ENCODE data around the gene HIRIP3. TPM values are rescaled to one million over a fixed set of nuclear protein-coding genes. Genes with fewer than 3 reads are reported as not detected.

Gene HIRIP3
- total RNA-seq, 3 donors from 2014 or later: 10.5 to 18.2 (median 15.5) TPM

- Histone ChIP-seq H3K27me3 (no peaks in the 10 kb centered on the region), H3K4me1 (peaks cover 4 to 10% of the 10 kb centered on the region in 2 donors), H3K9me3 (no peaks in the 10 kb centered on the region), H3K36me3 (peaks cover 5% of the 10 kb centered on the region), H3K27ac (no peak overlapping the region), H3K4me3 (no peak overlapping the region)
- intact Hi-C loops (cut with DNase I; ENCODE audit: low total_unique reads): no loop called here
- DNase-seq (ENCODE audit: low spot score in 2 of 2): no peak
- TF ChIP-seq POLR2A (IDR thresholded peaks at IDR 0.05) (no peak), POLR2AphosphoS5 (IDR thresholded peaks at IDR 0.05) (no peak)
- TF ChIP-seq, protein P1, sequence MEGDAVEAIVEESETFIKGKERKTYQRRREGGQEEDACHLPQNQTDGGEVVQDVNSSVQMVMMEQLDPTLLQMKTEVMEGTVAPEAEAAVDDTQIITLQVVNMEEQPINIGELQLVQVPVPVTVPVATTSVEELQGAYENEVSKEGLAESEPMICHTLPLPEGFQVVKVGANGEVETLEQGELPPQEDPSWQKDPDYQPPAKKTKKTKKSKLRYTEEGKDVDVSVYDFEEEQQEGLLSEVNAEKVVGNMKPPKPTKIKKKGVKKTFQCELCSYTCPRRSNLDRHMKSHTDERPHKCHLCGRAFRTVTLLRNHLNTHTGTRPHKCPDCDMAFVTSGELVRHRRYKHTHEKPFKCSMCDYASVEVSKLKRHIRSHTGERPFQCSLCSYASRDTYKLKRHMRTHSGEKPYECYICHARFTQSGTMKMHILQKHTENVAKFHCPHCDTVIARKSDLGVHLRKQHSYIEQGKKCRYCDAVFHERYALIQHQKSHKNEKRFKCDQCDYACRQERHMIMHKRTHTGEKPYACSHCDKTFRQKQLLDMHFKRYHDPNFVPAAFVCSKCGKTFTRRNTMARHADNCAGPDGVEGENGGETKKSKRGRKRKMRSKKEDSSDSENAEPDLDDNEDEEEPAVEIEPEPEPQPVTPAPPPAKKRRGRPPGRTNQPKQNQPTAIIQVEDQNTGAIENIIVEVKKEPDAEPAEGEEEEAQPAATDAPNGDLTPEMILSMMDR (IDR thresholded peaks at IDR 0.05): no peak
These were observed 3.0 kb downstream of the HIRIP3 start for GRCh38 chr16:29992344-29992967.

- Histone ChIP-seq H3K9me3 (no peaks in the 10 kb centered on the region), H3K27me3 (no peaks in the 10 kb centered on the region), H3K36me3 (peaks cover 9% of the 10 kb centered on the region), H3K4me1 (peaks cover 0 to 10% of the 10 kb centered on the region in 2 donors), H3K27ac (no peak overlapping the region), H3K4me3 (no peak overlapping the region)
- no peak for TF ChIP-seq POLR2AphosphoS5 (IDR thresholded peaks at IDR 0.05)
- TF ChIP-seq POLR2A (IDR thresholded peaks at IDR 0.05): no peak
- TF ChIP-seq, protein P1 (IDR thresholded peaks at IDR 0.05): no peak
- intact Hi-C loops (cut with DNase I; ENCODE audit: low total_unique reads): no loop called here
- no peak for DNase-seq (ENCODE audit: low spot score in 2 of 2)
These were observed 3.9 kb downstream of the HIRIP3 start for GRCh38 chr16:29991571-29991904.

DNA sequence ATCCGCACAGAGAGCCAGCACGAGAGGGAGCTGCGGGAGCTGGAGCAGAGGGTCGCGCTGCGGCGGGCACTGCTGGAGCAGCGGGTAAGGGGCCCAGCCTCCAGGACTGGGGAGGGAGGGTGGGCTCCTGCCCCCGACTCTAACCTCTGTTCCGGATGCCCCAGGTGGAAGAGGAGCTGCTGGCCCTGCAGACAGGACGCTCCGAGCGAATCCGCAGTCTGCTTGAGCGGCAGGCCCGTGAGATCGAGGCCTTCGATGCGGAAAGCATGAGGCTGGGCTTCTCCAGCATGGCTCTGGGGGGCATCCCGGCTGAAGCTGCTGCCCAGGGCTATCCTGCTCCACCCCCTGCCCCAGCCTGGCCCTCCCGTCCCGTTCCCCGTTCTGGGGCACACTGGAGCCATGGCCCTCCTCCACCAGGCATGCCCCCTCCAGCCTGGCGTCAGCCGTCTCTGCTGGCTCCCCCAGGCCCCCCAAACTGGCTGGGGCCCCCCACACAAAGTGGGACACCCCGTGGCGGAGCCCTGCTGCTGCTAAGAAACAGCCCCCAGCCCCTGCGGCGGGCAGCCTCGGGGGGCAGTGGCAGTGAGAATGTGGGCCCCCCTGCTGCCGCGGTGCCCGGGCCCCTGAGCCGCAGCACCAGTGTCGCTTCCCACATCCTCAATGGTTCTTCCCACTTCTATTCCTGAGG lies 4.4 kb downstream of the HIRIP3 start:
- H3K36me3 ChIP-seq: peaks cover 14% of the 10 kb centered on the region
- intact Hi-C loops (cut with DNase I; ENCODE audit: low total_unique reads): no loop called here

GRCh38 chr16:29990034-29990433 lies 5.4 kb downstream of the HIRIP3 start:
- Histone ChIP-seq H3K27ac (no peak overlapping the region), H3K27me3 (no peaks in the 10 kb centered on the region), H3K9me3 (no peaks in the 10 kb centered on the region), H3K4me3 (no peak overlapping the region), H3K4me1 (peaks cover 0 to 10% of the 10 kb centered on the region in 2 donors), H3K36me3 (peaks cover 15% of the 10 kb centered on the region)
- no peak for DNase-seq (ENCODE audit: low spot score in 2 of 2)
- TF ChIP-seq, protein P1 (IDR thresholded peaks at IDR 0.05): no peak
- no peak for TF ChIP-seq POLR2A (IDR thresholded peaks at IDR 0.05)
- no peak for TF ChIP-seq POLR2AphosphoS5 (IDR thresholded peaks at IDR 0.05)
- intact Hi-C loops (cut with DNase I; ENCODE audit: low total_unique reads): no loop called here

More for the DNA sequence above, 4.4 kb downstream of the HIRIP3 start:
- Histone ChIP-seq H3K9me3 (no peaks in the 10 kb centered on the region), H3K27me3 (no peaks in the 10 kb centered on the region), H3K4me1 (peaks cover 0 to 10% of the 10 kb centered on the region in 2 donors), H3K4me3 (no peak overlapping the region), H3K27ac (no peak overlapping the region)
- no peak for DNase-seq (ENCODE audit: low spot score in 2 of 2)
- TF ChIP-seq, protein P1 (IDR thresholded peaks at IDR 0.05): no peak
- no peak for TF ChIP-seq POLR2AphosphoS5 (IDR thresholded peaks at IDR 0.05)
- TF ChIP-seq POLR2A (IDR thresholded peaks at IDR 0.05): no peak

- Histone ChIP-seq H3K36me3 (peaks cover 15% of the 10 kb centered on the region), H3K27ac (no peak overlapping the region), H3K4me1 (peaks cover 0 to 3% of the 10 kb centered on the region in 2 donors), H3K27me3 (no peaks in the 10 kb centered on the region), H3K9me3 (no peaks in the 10 kb centered on the region), H3K4me3 (no peak overlapping the region)
- intact Hi-C loops (cut with DNase I; ENCODE audit: low total_unique reads): no loop called here
- TF ChIP-seq POLR2AphosphoS5 (IDR thresholded peaks at IDR 0.05) (no peak), POLR2A (IDR thresholded peaks at IDR 0.05) (no peak)
- TF ChIP-seq, protein P1 (IDR thresholded peaks at IDR 0.05): no peak
- DNase-seq (ENCODE audit: low spot score in 2 of 2): no peak
These were observed 6.1 kb downstream of the HIRIP3 start for GRCh38 chr16:29989111-29989858.

All from breast epithelium (tissue), 4 donors.